IMR-90 (cell line): ENCODE data around the gene PCBP4. TPM values are rescaled to one million over a fixed set of nuclear protein-coding genes. Genes with fewer than 3 reads are reported as not detected.

Experiments
- ATAC-seq: fragments of 200-7000 bp; cut with Tn5 transposase; 2 replicates; pipeline ENCODE4 v1.9.1; 2020; ENCODE audit warnings: low read depth, mild to moderate bottlenecking, moderate library complexity
- BruUV-seq: library from RNA; stranded (reverse); fragments of 400-500 nt; replicated peaks from 2 replicates; lab custom pipeline; 2021; lab: Mats Ljungman, UMichigan
- CTCF ChIA-PET: fragments of 300-600 bp; formaldehyde crosslinking; extraction: SDS; loops from one replicate; lab custom pipeline; 2021; ENCODE audit warnings: antibody characterized with exemption; lab: Yijun Ruan, JAX
- POLR2A ChIA-PET: fragments of 300-600 bp; sonication (Branson Sonifier 250); formaldehyde crosslinking; loops from one replicate; lab custom pipeline; 2022; ENCODE audit warnings: antibody characterized with exemption; ENCODE audit not compliant: unreplicated experiment; lab: Charles Lee
- DNase-seq: peaks from one replicate; pipeline ENCODE4 v3.0.0; 2013
- H2AFZ ChIP-seq: replicated peaks from 2 replicates; pipeline ENCODE3; 2013; ENCODE audit warnings: low read length, mild to moderate bottlenecking; ENCODE audit not compliant: poor library complexity
- H2AK5ac ChIP-seq: 2 replicates; pipeline ENCODE4 v1.6.1; 2013; ENCODE audit warnings: low read depth, low read length, inconsistent platforms
- H2AK9ac ChIP-seq: replicated peaks from 2 replicates; pipeline ENCODE3; 2013; ENCODE audit warnings: mild to moderate bottlenecking, low read depth, low read length, moderate library complexity; ENCODE audit not compliant: poor library complexity
- H2BK120ac ChIP-seq: 2 replicates; pipeline ENCODE4 v1.6.1; 2013; ENCODE audit warnings: low read depth, low read length, inconsistent platforms
- H2BK15ac ChIP-seq: 3 replicates; pipeline ENCODE4 v1.6.1; 2013; ENCODE audit warnings: low read depth, low read length, inconsistent platforms
- H2BK20ac ChIP-seq: 2 replicates; pipeline ENCODE4 v1.6.1; 2013; ENCODE audit warnings: low read depth, mild to moderate bottlenecking, inconsistent platforms, low read length, moderate library complexity
- H2BK5ac ChIP-seq: 2 replicates; pipeline ENCODE4 v1.6.1; 2013; ENCODE audit warnings: mild to moderate bottlenecking, low read depth, low read length, inconsistent platforms; ENCODE audit not compliant: poor library complexity, severe bottlenecking
- H3K14ac ChIP-seq: replicated peaks from 2 replicates; pipeline ENCODE4 v1.6.1; 2013; ENCODE audit warnings: low read depth, low read length, inconsistent platforms
- H3K18ac ChIP-seq: 2 replicates; pipeline ENCODE4 v1.6.1; 2013; ENCODE audit warnings: low read depth, low read length, control low read depth
- H3K23ac ChIP-seq: 2 replicates; pipeline ENCODE4 v1.6.1; 2013; ENCODE audit warnings: low read depth, low read length, inconsistent platforms
- H3K27ac ChIP-seq: 2 replicates; pipeline ENCODE4 v1.5.1; 2013; ENCODE audit warnings: mild to moderate bottlenecking, control low read depth, low read length; ENCODE audit not compliant: insufficient read depth
- H3K27me3 ChIP-seq: 2 replicates; pipeline ENCODE4 v1.6.1; 2013; ENCODE audit warnings: low read length; ENCODE audit not compliant: control insufficient read depth, insufficient read depth
- H3K36me3 ChIP-seq: 2 replicates; pipeline ENCODE4 v1.6.1; 2013; ENCODE audit warnings: low read length, mixed read lengths; ENCODE audit not compliant: control insufficient read depth, insufficient read depth
- H3K4ac ChIP-seq: 2 replicates; pipeline ENCODE4 v1.6.1; 2013; ENCODE audit warnings: low read depth, low read length, inconsistent platforms
- H3K4me1 ChIP-seq: 2 replicates; pipeline ENCODE4 v1.6.1; 2013; ENCODE audit warnings: low read length, mixed read lengths; ENCODE audit not compliant: control insufficient read depth, insufficient read depth
- H3K4me2 ChIP-seq: 2 replicates; pipeline ENCODE4 v1.6.1; 2013; ENCODE audit warnings: low read depth, mild to moderate bottlenecking, control low read depth, low read length, moderate library complexity
- H3K4me3 ChIP-seq: 2 replicates; pipeline ENCODE4 v1.5.1; 2013; ENCODE audit warnings: low read depth, mild to moderate bottlenecking, control low read depth, low read length, moderate library complexity; ENCODE audit not compliant: insufficient read depth
- H3K56ac ChIP-seq: 2 replicates; pipeline ENCODE4 v1.6.1; 2013; ENCODE audit warnings: low read length, inconsistent platforms; ENCODE audit not compliant: insufficient read depth; ENCODE audit errors: extremely low read depth
- H3K79me1 ChIP-seq, 2 experiments: 2 replicates each; pipeline ENCODE4 v1.6.1; 2013; ENCODE audit warnings: low read length in 2 of 2, inconsistent platforms in 1 of 2, low read depth in 1 of 2
- H3K9ac ChIP-seq: 2 replicates; pipeline ENCODE4 v1.6.1; 2013; ENCODE audit warnings: low read depth, low read length, control low read depth
- H3K9me1 ChIP-seq: 2 replicates; pipeline ENCODE4 v1.6.1; 2013; ENCODE audit warnings: low read length, inconsistent platforms; ENCODE audit not compliant: insufficient read depth
- H3K9me3 ChIP-seq: 2 replicates; pipeline ENCODE4 v1.6.1; 2013; ENCODE audit warnings: low read length; ENCODE audit not compliant: control insufficient read depth, insufficient read depth
- H4K20me1 ChIP-seq: 2 replicates; pipeline ENCODE4 v1.6.1; 2013; ENCODE audit warnings: low read length, inconsistent platforms; ENCODE audit not compliant: insufficient read depth
- H4K5ac ChIP-seq: 2 replicates; pipeline ENCODE4 v1.6.1; 2013; ENCODE audit warnings: mild to moderate bottlenecking, low read depth, low read length, control low read depth
- H4K8ac ChIP-seq, 2 experiments: 2 replicates each; pipeline ENCODE4 v1.6.1; 2013; ENCODE audit warnings: low read depth in 2 of 2, low read length in 2 of 2, control low read depth in 1 of 2, inconsistent platforms in 1 of 2
- H4K91ac ChIP-seq: 2 replicates; pipeline ENCODE4 v1.6.1; 2013; ENCODE audit warnings: low read depth, low read length, inconsistent platforms; ENCODE audit not compliant: insufficient read depth
- BHLHE40 ChIP-seq: fragments of 150-350 bp; IDR thresholded peaks from 2 replicates; pipeline ENCODE4 v1.6.1; 2016; ENCODE audit warnings: mild to moderate bottlenecking, low read depth, low read length
- CEBPB ChIP-seq: IDR thresholded peaks from 2 replicates; pipeline ENCODE4 v1.6.1; 2012; ENCODE audit warnings: low read depth, low read length, improper control_type of control experiment
- CHD1 ChIP-seq: IDR thresholded peaks from 2 replicates; pipeline ENCODE4 v1.6.1; 2012; ENCODE audit warnings: low read depth, low read length, improper control_type of control experiment
- ELK1 ChIP-seq: fragments of 150-350 bp; IDR thresholded peaks from 2 replicates; pipeline ENCODE4 v1.6.1; 2016; ENCODE audit warnings: low read depth, mild to moderate bottlenecking, low read length, moderate library complexity, borderline replicate concordance
- FOS ChIP-seq: fragments of 150-350 bp; IDR thresholded peaks from 2 replicates; pipeline ENCODE4 v1.6.1; 2016; ENCODE audit warnings: low read depth, low read length
- MAFK ChIP-seq: IDR thresholded peaks from 2 replicates; pipeline ENCODE4 v1.6.1; 2012; ENCODE audit warnings: low read depth, low read length, improper control_type of control experiment
- MAZ ChIP-seq: IDR thresholded peaks from 2 replicates; pipeline ENCODE4 v1.6.1; 2012; ENCODE audit warnings: low read depth, mild to moderate bottlenecking, low read length, improper control_type of control experiment, moderate library complexity, borderline replicate concordance
- MXI1 ChIP-seq: IDR thresholded peaks from 2 replicates; pipeline ENCODE4 v1.6.1; 2012; ENCODE audit warnings: low read depth, mild to moderate bottlenecking, low read length, moderate library complexity, borderline replicate concordance
- NFE2L2 ChIP-seq: fragments of 150-350 bp; IDR thresholded peaks from 2 replicates; pipeline ENCODE4 v1.6.1; 2016; ENCODE audit warnings: low read depth, mild to moderate bottlenecking, low read length
- POLR2A ChIP-seq: IDR thresholded peaks from 2 replicates; pipeline ENCODE4 v1.6.1; 2012; ENCODE audit warnings: mild to moderate bottlenecking, low read depth, low read length
- RAD21 ChIP-seq: IDR thresholded peaks from 2 replicates; pipeline ENCODE4 v1.6.1; 2012; ENCODE audit warnings: low read length, improper control_type of control experiment
- RCOR1 ChIP-seq: IDR thresholded peaks from 2 replicates; pipeline ENCODE4 v1.6.1; 2012; ENCODE audit warnings: mild to moderate bottlenecking, low read length, improper control_type of control experiment; ENCODE audit not compliant: insufficient replicate concordance
- RFX5 ChIP-seq: IDR thresholded peaks from 2 replicates; pipeline ENCODE4 v1.8.0; 2012; ENCODE audit warnings: low read depth, mild to moderate bottlenecking, low read length, moderate library complexity
- USF2 ChIP-seq: fragments of 150-350 bp; IDR thresholded peaks from 2 replicates; pipeline ENCODE4 v1.6.1; 2017; ENCODE audit warnings: mild to moderate bottlenecking, antibody characterized with exemption, low read length, low read depth
- WGBS, 2 experiments: methylation state at CpG; one replicate each; pipeline versions ENCODE4 v1.1.5 to v1.1.7; 2013; ENCODE audit warnings: missing lambda C conversion rate in 2 of 2; ENCODE audit not compliant: insufficient read length in 1 of 2; ENCODE audit errors: extremely low coverage in 2 of 2; 5-methylcytosine and 5-hydroxymethylcytosine counted together
- dilution Hi-C: fragments of 300-500 bp; cut with HindIII; formaldehyde crosslinking; loops from one replicate; pipeline ENCODE4 v1.14.3; 2018; ENCODE audit warnings: low sequenced_read_pairs; ENCODE audit not compliant: unreplicated experiment
- in situ Hi-C: fragments of 300-500 bp; cut with MboI; formaldehyde crosslinking; loops from 3 replicates; pipeline ENCODE4 v1.14.3; 2019; ENCODE audit warnings: low sequenced_read_pairs, inconsistent platforms, mixed read lengths
- intact Hi-C: fragments of 100-400 bp; cut with micrococcal nuclease; formaldehyde crosslinking; loops from 2 replicates; pipeline ENCODE4 v1.10.0; 2022
- polyA plus RNA-seq, 3 experiments: library from polyadenylated mRNA; depleted of rRNA; stranded (reverse); fragments of >200 nt; gene quantifications; 2 replicates each; pipeline ENCODE4 v1.2.3, GENCODE V29; 2012; ENCODE audit warnings: low replicate concordance in 1 of 3
- total RNA-seq: library from RNA; depleted of rRNA; stranded (reverse); fragments of >200 nt; gene quantifications from 2 replicates; pipeline ENCODE4 v1.2.3, GENCODE V29; 2012
- TF ChIP-seq, protein P1 (sequence below): conservative IDR thresholded peaks from 2 replicates; pipeline ENCODE4 v1.5.1; 2012; ENCODE audit warnings: mild to moderate bottlenecking, low read depth, low read length, improper control_type of control experiment

The PCBP4 gene
- total and polyA plus RNA-seq, 2 of the 4 experiments (the other 2 are of a cell fraction) = 70.8 to 110 TPM

GRCh38 chr3:51997935-51998596 is 30.8 kb upstream of the PCBP4 start:
- Histone ChIP-seq H4K5ac (no peak overlapping the region), H3K9me1 (peaks cover 3% of the 10 kb centered on the region), H2BK20ac (no peak overlapping the region), H2AK9ac (peak overlapping the region; percentile 7), H2BK15ac (no peak overlapping the region), H3K79me1 (peaks cover 9 to 20% of the 10 kb centered on the region in 2 experiments; a peak in 3 of 4 replicates), H4K91ac (no peak overlapping the region), H4K8ac (0 out of 4 replicates have a peak overlapping the region, but pooled peaks of 1 of the 2 experiments have one; percentile 9), H3K27ac (no peak overlapping the region), H2BK5ac (no peak overlapping the region), H3K4me2 (no peak overlapping the region), H3K56ac (no peak overlapping the region), H3K4ac (no peak overlapping the region), H3K4me3 (no peak overlapping the region), H3K9me3 (no peaks in the 10 kb centered on the region), H2AFZ (peak overlapping the region; percentile 34), H3K18ac (no peak overlapping the region), H3K36me3 (peaks cover 14% of the 10 kb centered on the region), H3K9ac (no peak overlapping the region), H2AK5ac (peak overlapping the region; percentile 56; the same call in 1 of the 2 replicates), H3K23ac (no peak overlapping the region), H2BK120ac (no peak overlapping the region), H3K14ac (no peak overlapping the region), H3K4me1 (peaks cover 5% of the 10 kb centered on the region), H4K20me1 (peaks cover 9% of the 10 kb centered on the region; the same call in 1 of the 2 replicates), H3K27me3 (no peaks in the 10 kb centered on the region)
- ChIA-PET POLR2A (interaction anchor here (0.5 kb wide), 1 partner anchor 55 kb away, joined by 3 read pairs; no protein-coding TSS in a partner anchor), CTCF (no interaction called here)
- WGBS, 2 experiments = 18% methylated on average over 4 of the region's 7 CpGs; no CpG with 5 or more reads in 1 of the 2 experiments
- DNase-seq = no peak
- in situ Hi-C loops = no loop called here
- no peak for ATAC-seq
- intact Hi-C loops = loop anchor here (5.0 kb wide), 1 partner anchor 199 kb away; the partner anchor contains the start of gene ALAS1
- BruUV-seq = no TSS peak
- dilution Hi-C loops = no loop called here
- TF ChIP-seq ELK1 (no peak), MAZ (no peak), RFX5 (no peak), RAD21 (no peak), USF2 (no peak), NFE2L2 (no peak), MXI1 (no peak), FOS (no peak), CHD1 (no peak), MAFK (no peak), BHLHE40 (no peak), POLR2A (no peak), RCOR1 (no peak), CEBPB (no peak)
- TF ChIP-seq, protein P1, sequence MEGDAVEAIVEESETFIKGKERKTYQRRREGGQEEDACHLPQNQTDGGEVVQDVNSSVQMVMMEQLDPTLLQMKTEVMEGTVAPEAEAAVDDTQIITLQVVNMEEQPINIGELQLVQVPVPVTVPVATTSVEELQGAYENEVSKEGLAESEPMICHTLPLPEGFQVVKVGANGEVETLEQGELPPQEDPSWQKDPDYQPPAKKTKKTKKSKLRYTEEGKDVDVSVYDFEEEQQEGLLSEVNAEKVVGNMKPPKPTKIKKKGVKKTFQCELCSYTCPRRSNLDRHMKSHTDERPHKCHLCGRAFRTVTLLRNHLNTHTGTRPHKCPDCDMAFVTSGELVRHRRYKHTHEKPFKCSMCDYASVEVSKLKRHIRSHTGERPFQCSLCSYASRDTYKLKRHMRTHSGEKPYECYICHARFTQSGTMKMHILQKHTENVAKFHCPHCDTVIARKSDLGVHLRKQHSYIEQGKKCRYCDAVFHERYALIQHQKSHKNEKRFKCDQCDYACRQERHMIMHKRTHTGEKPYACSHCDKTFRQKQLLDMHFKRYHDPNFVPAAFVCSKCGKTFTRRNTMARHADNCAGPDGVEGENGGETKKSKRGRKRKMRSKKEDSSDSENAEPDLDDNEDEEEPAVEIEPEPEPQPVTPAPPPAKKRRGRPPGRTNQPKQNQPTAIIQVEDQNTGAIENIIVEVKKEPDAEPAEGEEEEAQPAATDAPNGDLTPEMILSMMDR = no peak
